HG03354 (cell line): Measurements from ENCODE around the gene TM9SF1.

Experiments
- ATAC-seq: cut with Tn5 transposase; IDR thresholded peaks from one replicate; pipeline ENCODE4 v1.9.1; 2021; ENCODE audit warnings: mild to moderate bottlenecking; ENCODE audit not compliant: unreplicated experiment, poor library complexity, severe bottlenecking

Gene TM9SF1

GRCh38 chr14:24139272-24139934, 55.8 kb downstream of the TM9SF1 start:
- no peak for ATAC-seq
